DMS53 treated with DMSO at 0.1 percent for 48 hours (cell line): Measurements from ENCODE around the gene ELF2.
"Not testable (repeated sequence)": the region's sequence is repeated elsewhere in the genome, so short reads cannot be mapped to it uniquely, and the experiment has no call there.

Experiments
- DNase-seq: peaks from one replicate; lab custom pipeline; 2025; ENCODE audit not compliant: unreplicated experiment; lab: John Stamatoyannopoulos, UW

Gene ELF2

DNA sequence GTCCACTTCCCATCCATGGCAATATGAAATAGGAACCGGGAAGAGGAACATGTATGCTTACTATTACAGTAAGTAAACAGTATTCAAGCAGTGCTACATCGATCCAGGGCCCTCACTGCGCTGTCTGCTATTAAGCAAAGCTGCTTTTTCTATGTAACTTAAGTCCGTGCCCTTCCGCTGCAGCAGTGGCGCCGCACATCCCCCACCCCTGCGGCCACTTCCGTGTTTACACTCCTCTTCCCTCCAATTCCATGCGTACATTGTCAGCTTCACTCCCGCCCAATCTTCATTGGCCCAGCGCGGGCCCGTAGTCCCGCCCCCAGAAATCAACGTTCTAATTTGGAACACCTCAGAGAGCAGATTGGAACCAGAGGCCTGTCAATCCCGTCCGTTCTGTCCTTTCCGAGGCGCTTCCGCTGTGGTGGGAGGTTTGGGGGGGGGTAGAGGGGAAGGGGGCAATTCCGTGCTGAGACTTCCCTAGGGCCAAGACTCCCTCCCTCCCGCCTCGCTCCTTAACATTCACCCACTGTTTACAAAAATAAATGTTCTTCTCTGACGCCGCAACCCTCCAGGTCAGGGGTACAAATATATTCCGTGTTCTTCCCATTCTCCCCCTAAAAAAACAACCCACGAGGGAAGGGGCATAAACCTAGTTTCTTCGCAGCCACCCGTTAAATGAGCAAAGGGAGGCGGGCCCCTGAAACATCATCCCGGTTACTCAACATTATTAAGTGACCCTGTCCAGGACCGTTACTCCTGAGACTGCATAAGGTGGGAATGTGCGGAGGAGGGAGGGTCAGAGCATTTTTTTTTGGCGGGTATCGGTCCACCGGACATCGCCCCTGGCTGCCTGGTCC is 94.0 kb downstream of the ELF2 start:
- DNase-seq: peak; percentile 88

DNA sequence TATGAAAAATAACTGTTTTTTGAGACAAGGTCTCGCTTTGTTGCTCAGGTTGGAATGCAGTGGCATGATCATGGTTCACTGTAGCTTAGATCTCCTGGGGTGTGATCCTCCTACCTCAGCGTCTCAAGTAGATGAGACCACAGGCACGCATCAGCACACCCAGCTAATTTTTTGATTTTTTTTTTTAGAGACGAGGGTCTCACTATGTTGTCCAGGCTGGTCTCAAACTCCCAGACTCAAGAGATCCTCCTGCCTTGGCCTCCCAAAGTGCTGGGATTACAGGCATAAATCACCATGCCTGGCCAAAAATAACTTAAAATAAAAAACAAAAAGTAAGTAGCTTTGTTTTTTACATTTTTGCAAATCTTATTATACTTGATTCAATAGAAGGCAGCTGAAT is 98.1 kb downstream of the ELF2 start:
- DNase-seq: no peak

DNA sequence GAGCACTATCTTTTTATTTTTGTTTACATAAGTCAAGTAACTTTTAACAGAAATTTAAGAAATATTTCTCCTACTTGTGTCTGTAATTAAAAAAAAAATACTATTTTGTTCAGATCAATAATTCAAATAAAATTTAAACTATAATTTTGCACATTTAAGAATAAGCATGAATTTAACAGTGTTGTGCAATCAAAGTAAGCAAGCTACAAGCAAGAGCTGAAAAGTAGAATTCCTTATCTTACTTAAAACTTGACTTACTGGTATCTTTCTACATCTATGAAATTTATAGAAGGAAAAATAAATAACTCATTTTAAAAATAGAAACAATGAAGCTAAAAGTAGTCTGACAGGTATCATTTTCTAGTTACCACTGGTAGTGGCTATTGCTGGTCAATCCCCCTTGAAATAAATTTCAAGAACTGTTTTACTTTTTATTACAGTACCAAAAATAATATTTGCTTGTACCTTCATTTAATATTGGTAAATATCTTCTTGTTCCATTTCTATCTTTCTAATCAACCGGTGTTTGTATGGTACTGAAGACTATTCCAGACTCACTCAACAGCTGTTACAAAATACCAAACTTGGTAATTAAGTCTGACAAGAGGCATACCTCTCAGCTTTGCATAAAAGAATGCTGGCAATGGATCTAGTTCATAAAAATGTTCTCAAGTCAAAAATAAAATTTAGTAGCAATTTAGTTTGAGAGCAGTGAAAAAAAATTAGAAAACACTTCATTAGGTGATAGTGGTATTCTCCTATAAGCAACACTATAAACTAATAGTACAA is 99.3 kb downstream of the ELF2 start:
- no peak for DNase-seq

DNA sequence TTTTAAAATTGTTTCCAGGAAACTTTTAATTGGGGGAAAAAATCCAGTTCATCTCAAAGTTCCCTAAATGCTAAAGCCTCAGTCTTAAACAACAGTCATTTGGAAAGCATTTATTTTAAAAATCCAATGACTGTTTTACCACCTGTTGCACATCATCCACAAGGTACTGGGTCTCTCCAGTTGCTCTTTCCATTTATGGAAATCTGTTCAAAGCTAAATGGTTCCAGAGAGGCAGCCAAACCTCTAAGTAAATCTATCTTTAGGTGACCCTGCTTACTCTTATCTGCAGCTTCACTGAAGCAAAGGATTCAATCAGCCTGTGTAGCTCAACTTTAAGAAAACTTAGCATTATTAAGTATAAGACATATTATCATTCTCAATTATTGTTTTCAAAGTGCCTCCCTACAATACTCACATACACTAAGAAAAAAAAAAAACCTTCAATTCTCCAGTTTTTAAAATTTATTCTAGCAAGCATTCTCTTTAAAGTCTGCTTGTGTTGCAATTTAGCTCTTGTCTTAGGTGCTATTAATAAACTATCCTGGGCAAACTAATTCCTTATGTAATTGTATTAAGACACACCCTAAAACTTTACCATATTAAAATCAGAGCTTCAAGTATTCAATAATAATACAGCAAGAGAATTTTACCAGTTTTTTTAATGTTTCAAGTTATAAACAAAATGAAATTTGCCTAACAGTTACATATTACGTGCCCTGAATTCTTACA is 100.8 kb downstream of the ELF2 start:
- DNase-seq: no peak

DNA sequence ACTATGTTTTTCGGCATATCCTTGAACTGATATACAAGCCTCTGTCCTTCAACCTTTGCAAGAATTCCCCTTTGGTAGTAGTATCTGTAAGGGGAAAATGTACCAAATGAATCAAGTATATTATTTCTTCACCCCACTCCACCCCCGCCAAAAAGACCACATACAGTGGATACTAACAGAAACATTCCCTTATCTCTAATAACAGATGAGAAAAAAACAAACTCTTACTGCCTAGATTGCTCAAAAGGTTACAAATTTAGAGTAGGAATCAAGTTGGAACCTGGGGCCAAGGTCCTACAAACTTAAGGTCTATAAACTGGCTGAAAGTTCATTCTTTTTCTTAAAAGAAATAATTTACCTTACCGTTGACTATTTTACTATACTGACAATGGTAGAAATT is 116.4 kb downstream of the ELF2 start:
- DNase-seq: no peak

DNA sequence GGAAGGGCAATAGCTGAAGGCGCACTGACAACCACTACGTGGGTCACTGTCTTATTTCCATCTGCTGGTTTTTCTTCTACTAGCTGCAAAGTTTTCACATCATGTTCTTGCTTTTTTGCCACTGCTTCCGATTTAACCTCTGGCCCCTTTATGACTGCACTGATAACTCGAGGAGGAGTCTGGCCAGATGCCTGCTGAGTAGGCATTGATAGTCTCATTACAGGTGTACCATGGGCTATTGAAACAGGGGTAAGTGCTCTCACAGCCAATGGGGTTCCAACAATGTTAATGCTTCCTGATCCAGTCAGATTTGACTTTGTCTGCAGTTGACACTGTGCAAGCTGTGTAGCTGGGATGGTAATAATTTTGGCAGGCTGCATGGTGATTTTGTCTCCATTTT is 118.0 kb downstream of the ELF2 start:
- DNase-seq: not testable (repeated sequence)

DNA sequence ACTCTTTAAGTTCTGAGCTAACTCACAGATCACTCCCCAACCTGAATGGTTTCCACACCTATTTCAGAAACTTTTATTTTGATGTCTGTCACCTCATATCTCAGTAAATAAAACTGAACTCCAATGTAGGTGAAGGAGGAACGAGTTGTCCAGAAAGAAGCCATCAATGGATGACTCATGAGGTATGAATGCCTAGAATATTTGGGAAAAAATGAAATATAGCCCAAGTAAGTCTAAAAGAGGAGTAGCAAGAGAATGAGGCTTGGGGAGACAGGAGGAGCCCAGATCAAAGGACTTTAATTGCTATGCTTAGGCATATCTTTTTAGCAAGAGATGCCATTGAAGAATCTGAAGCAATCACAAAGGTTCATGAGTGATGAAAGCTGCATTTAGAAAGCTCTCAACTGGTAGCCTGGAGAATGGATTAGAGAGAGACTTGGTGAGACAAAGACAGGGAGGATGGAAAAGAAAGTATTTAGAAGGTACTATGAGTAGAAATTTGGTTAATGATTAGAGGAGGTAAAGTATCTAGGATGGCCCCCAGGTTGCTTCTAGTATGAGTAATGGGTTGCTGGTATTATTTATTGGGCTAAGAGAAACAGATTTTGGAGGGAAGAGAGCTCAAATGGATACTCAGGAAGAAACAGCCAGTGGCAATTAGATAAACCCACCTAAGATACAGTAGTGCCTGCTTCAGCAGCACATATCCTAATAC is 122.1 kb downstream of the ELF2 start:
- DNase-seq: no peak

DNA sequence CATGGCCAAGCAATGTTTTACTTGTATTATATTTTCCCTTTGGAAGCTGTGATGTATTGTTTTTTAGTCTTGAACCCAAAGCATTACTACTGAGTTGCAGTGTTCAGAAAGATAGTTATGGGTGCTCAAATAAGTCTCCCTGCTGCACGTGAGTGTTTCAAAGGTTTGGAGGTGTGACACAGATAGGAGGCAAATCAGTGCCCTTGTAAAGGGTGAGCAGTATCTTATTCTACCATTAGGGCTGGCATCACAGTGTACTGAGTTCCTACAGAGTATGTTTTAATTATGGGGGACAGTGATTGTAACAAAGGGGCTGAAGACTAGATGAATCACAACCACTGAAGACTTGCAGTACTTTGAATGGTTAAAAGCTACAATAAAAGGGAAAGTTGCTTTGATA is 123.1 kb downstream of the ELF2 start:
- DNase-seq: no peak

DNA sequence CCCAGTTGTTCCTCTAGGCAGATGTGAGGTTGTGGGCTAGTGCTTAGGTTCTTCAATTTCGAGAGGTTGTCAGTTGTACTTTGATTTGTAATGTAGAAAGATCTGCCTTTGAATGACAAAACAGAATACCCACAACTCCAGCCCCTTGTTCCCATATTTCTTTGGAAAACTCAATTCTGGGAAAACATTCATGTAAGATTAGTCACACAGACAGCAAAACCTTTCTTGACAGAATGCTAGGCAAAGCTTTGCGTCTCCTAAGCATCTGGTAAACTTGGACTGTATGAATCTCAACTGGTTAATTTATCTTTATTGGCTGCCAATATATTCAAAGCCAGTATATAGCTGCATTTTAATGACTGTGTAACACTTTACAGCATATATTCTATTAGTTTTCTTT is 126.6 kb downstream of the ELF2 start:
- DNase-seq: no peak

DNA sequence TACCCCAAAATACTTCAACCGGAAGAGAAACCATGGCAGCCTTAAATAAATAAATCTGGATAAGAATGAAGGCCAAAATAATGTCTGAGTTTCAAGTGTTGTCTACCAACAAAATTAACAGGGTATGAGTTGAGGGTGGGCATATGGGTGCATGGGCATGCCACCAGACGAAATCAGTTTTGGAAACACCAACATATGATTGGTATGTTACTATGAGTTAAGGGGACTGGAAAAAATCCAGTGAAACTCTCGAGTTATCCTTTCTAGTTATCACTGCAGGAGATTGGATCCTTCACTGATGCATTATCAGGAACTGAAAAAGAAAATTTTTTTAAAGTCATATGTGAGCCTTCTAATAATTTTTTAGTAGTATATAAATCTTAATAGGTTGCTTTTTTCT is 129.0 kb downstream of the ELF2 start:
- DNase-seq: no peak

DNA sequence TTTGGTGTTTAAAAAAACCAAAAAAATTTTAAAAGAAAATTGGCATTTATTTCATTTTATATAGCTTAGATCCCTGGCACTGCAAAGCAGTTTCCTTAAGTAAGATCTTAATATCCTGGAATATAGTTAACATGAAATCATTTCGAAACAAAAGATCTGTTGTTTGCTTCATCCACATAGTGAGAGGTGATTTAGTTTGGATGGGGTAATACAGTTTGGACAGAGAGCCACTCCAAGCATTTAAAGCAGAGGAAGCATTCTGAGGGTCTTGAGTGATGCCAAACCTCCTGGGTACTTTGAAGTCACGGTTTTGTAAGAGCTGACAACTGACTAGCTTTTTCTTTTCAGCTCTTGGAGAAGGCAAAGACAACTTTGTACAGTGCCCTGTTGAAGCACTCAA is 132.7 kb downstream of the ELF2 start:
- no peak for DNase-seq

DNA sequence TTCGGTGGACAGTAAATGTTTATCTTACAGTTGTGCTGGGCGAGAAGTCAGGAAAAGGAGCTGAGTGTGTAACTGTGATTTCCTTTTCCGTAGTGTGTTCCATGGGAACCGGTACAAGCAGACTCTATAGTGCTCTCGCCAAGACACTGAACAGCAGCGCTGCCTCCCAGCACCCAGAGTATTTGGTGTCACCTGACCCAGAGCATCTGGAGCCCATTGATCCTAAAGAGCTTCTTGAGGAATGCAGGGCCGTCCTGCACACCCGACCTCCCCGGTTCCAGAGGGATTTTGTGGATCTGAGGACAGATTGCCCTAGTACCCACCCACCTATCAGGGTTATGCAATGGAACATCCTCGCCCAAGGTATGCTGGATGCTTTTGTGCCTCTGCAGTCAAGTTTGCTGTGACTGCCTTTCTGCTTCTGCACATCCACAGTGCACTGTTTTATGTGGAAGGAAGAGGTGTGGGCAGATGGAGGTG is 134.0 kb downstream of the ELF2 start:
- DNase-seq: no peak

DNA sequence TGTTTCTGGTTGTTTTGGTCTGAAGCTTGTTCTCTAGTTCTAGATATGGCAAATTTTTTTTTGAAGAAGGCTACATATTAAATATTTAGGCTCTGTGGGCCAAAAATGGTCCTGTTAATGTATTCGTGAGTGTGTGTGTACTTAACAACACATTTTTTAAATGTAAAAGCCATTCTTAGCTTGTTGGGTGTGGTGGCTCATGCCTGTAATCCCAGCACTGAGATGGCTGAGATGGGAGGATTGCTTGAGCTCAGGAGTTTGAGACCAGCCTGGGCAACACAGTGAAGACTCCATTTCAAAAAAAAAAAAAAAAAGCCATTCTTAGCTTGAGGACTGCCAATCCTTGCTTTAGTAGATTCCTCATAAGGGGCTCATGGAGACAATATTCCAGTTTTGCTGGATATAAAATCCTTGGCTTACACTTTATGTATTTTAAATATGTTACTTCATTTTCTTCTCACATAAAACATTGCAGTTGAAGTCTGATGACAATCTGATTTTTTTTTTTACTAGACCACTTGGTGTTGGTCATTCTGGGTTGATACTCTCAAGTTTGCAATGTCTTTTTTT is 138.1 kb downstream of the ELF2 start:
- no peak for DNase-seq

DNA sequence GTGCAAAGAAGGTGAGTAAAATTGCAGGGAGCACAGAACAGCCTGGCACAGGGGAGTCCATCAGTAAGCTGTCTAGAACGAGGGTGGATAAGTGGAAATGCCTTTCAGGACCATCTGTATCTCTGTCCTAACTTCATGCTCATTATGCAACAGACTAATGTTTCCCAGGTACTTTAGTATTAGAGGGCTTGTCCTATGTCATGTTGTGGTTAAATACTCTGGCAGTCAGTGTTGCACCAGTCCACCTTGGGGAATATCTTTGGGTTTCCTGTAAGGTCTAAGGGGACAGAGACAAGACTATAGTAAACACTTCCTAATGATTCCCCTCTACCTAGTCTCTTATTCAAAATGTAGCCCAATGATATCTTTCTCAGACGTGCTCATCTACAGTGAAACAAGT is 140.1 kb downstream of the ELF2 start:
- no peak for DNase-seq

DNA sequence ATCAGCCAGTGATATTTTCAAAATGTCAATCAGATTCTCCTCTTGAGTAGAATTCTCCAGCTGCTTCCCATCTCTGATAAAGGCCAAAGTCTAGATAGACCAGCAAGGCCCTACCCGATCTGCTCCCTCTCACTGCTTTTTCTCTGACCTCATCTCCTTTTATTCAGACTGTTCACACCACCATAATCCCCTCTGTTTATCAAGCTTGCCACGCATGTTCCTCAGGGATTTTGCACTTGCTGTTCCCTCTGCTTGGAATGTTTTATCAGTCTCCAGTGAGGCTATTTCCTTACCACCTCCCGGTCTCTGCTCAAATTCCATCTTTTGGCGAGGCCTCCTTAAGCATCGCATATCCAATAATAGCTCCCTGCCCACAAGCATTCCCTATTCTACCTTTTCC is 141.4 kb downstream of the ELF2 start:
- no peak for DNase-seq

DNA sequence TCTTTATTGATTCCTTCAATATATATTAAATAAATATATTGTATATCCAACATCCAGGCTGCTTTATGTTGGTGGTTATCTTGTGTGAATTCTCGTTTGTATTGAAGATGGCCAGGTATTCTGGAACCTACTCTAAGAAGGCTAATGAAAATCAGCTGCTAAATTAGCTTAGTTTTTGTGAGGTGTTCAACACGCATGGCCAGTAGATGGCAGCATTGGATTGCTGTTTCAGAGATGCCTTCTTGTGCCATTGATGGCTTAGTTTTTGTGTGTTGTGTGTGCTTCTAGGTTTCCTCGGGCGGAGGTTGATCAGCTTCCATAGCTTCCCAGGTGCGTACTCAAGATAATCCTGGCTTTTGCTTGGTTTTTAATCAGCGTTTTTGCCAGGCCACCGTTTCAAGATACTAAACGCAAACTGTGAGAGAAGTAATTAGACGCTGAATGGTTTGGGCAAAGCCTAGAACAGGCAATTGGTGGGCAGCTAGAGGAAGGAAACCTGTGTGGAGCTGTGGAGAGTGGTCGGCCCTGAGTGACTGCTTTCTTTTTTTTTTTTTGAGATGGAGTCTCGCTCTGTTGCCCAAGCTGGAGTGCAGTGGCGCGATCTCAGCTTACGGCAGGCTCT is 146.3 kb downstream of the ELF2 start:
- DNase-seq: peak; percentile 52

DNA sequence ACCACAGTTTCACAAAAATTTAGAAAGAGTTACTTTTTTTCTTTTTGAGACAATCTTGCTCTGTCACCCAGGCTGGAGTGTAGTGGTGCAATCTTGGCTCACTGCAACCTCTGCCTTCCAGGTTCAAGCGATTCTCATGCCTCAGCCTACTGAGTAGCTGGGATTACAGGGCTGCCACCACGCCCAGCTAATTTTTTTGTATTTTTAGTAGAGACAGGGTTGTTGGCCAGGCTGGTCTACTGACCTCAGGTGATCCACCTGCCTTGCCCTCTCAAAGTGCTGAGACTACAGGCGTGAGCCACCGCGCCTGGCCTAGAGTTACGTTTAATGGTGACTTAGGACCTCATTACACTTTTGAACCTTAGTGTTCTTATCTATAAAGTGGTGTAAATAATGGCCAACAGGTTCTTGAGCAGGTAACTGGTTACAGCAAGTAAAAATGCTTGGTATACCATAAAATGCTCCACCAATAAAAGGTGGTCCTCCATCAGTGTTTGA is 147.1 kb downstream of the ELF2 start:
- not testable (repeated sequence) for DNase-seq

DNA sequence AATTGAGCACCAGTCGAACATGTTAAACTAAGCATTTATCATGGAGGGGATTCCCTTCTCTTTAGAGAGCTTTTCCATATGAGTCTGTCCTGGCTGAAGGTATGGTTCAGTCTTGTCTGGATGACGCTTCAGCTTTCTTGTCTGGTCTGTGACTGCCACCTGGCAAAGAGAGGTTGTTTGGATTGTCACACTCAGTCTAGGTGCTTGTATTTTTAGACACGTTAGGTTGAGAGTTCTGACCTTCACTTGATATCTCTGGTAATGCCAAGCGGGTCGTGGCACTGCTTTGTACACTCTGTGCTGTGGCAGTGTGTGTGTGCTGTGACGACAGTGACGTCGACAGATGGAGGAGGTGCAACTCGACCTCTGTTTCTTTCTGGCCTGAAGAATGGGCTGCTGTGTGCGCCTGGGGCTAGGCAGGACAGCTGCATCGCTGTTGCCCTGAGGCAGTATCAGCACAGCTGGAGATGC is 148.8 kb downstream of the ELF2 start:
- DNase-seq: peak; percentile 55

DNA sequence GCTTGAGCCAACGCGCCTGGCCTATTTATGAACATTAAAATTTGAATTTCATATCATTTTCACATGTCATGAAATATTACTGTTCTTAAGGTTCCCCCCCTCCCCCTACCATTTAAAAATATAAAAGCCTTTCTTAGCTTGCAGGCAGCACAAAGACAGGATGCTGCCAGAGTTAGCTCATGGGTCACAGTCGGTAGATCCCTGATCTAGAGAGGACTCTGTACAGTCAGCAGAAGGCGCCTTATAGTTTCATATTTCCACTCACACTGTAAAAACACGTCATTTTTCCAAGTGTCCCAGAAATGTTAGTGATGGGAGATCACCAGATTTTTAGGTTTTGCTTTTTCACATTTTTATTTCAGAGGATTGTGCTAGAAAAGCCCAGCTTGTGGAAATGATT is 149.2 kb downstream of the ELF2 start:
- DNase-seq: no peak

DNA sequence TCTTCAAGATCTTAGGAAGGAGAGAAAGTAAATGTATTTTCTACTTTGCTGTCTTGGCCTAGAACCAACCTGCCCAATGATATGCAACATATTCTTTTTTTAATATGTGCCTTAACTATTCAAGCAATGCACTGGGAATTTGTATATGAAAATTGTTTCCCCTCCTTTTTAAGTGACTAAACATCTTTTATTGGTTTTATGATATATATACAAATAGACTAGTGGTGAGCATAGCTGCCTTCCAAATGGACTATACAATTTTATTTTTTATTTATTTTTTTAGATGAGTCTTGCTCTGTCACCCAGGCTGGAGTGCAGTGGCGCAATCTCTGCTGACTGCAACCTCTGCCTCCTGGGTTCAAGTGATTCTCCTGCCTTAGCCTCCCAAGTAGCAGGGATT is 151.2 kb downstream of the ELF2 start:
- DNase-seq: no peak
